Measurements from ENCODE around the gene CDK1.

CDK1 gene

DNA sequence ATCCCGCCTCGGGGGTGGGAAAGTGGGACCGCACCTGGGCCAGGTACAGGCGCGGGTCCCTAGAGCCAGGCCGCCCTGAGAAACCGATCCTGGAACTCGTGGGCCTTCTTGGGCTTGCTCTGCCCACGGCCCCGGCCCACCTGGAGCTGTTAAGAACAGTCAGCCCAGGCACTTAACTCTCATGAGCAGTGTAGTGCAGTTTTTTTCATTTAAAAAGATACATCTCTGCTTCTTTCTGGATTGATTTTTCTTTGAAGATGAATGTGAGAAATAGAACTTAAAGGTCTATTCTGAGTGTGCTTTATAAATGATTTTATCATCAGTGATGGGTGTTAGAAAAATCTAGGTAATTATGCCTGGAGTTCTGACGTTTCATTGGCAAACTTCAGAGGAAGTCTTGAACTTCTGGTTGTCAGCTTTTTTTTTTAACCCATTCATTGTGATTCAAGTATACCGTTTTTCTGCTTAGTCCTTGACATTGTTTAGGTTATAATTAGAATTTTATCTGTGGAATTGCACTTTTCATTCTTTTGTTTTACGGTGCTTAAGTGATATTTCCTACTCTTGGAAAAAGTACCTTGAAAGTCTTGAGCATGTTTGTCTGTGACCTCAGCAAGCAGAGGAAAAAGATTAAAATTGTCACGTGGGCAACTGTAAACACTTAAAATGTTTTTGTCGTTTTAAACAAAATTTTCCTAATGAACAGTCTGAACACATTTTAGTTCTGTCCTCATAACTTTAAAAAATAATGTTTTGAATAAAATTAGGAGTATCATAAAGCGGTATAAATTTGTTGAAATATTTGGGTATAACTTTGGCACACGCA, 906 bp downstream of the CDK1 start:
- Histone ChIP-seq H3K9me3 (ENCODE audit: insufficient read depth, low read depth, low read length) (no peaks in the 10 kb centered on the region), H3K4me1 (ENCODE audit: insufficient read depth, low read length) (peaks cover 31% of the 10 kb centered on the region), H3K36me3 (ENCODE audit: insufficient read depth, low read length) (peaks cover 46% of the 10 kb centered on the region), H3K27me3 (ENCODE audit: insufficient read depth, low read length) (no peaks in the 10 kb centered on the region), H3K27ac (ENCODE audit: low read depth, low read length) (peak overlapping the region; percentile 96), H3K4me3 (ENCODE audit: low read length) (peak overlapping the region; percentile 96), H3K9ac (ENCODE audit: low read depth, low read length) (peak overlapping the region; percentile 97)
- 3% methylated on average over 17 of the region's 17 CpGs for WGBS

- Histone ChIP-seq H3K4me1 (ENCODE audit: insufficient read depth, low read length) (peaks cover 31% of the 10 kb centered on the region), H3K9me3 (ENCODE audit: insufficient read depth, low read depth, low read length) (no peaks in the 10 kb centered on the region), H3K36me3 (ENCODE audit: insufficient read depth, low read length) (peaks cover 70% of the 10 kb centered on the region), H3K27ac (ENCODE audit: low read depth, low read length) (no peak overlapping the region), H3K9ac (ENCODE audit: low read depth, low read length) (no peak overlapping the region), H3K27me3 (ENCODE audit: insufficient read depth, low read length) (no peaks in the 10 kb centered on the region), H3K4me3 (ENCODE audit: low read length) (peak overlapping the region; percentile 96; the same call in 1 of the 2 replicates)
Observed at GRCh38 chr10:60781661-60782060, 3.4 kb downstream of the CDK1 start.

DNA sequence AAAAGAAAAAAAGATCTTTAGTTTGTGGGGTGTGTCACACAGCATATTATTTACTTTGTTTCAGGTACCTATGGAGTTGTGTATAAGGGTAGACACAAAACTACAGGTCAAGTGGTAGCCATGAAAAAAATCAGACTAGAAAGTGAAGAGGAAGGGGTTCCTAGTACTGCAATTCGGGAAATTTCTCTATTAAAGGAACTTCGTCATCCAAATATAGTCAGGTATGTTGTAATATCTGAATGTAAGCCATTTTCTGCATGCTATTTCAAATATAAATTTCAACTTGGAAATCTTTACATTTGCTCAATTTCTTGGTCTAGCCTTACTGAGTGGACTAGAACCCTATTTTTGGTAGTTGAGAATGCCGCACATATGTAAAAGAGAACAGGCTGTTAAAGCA, 6.4 kb downstream of the CDK1 start:
- no peak overlapping the region for H3K27ac ChIP-seq (ENCODE audit: low read depth, low read length)
- 91% methylated on average over 3 of the region's 3 CpGs for WGBS
- H3K4me3 ChIP-seq (ENCODE audit: low read length), result no peak overlapping the region

GRCh38 chr10:60788544-60788943, 10.3 kb downstream of the CDK1 start:
- H3K9ac ChIP-seq (ENCODE audit: low read depth, low read length), result no peak overlapping the region
- peaks cover 100% of the 10 kb centered on the region for H3K36me3 ChIP-seq (ENCODE audit: insufficient read depth, low read length)
- H3K27ac ChIP-seq (ENCODE audit: low read depth, low read length), result no peak overlapping the region
- no peaks in the 10 kb centered on the region for H3K4me1 ChIP-seq (ENCODE audit: insufficient read depth, low read length)
- H3K9me3 ChIP-seq (ENCODE audit: insufficient read depth, low read depth, low read length), result no peaks in the 10 kb centered on the region
- no peaks in the 10 kb centered on the region for H3K27me3 ChIP-seq (ENCODE audit: insufficient read depth, low read length)
- no peak overlapping the region for H3K4me3 ChIP-seq (ENCODE audit: low read length)

More for the DNA sequence above, 6.4 kb downstream of the CDK1 start:
- H3K9ac ChIP-seq (ENCODE audit: low read depth, low read length), result no peak overlapping the region
- H3K9me3 ChIP-seq (ENCODE audit: insufficient read depth, low read depth, low read length), result no peaks in the 10 kb centered on the region
- H3K36me3 ChIP-seq (ENCODE audit: insufficient read depth, low read length), result peaks cover 100% of the 10 kb centered on the region
- H3K4me1 ChIP-seq (ENCODE audit: insufficient read depth, low read length), result peaks cover 31% of the 10 kb centered on the region
- no peaks in the 10 kb centered on the region for H3K27me3 ChIP-seq (ENCODE audit: insufficient read depth, low read length)

DNA sequence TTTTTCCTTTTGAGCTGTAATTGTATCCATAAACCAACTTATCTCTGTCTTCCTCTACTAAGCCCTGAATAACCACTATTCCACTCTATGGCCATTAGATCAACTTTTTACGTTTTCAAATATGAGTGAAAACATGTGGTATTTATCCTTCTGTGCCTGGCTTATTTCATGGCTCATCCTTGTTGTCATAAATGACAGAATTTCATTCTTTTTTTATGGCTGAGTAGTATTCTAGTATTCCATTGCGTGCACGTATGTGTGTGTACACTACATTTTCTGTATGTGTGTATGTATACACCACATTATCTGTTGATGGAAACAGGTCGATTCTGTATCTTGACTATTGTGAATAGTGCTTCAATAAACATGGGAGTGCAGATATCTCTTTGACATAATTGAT, 11.1 kb downstream of the CDK1 start:
- Histone ChIP-seq H3K9me3 (ENCODE audit: insufficient read depth, low read depth, low read length) (no peaks in the 10 kb centered on the region), H3K4me1 (ENCODE audit: insufficient read depth, low read length) (no peaks in the 10 kb centered on the region), H3K27me3 (ENCODE audit: insufficient read depth, low read length) (no peaks in the 10 kb centered on the region), H3K9ac (ENCODE audit: low read depth, low read length) (no peak overlapping the region), H3K36me3 (ENCODE audit: insufficient read depth, low read length) (peaks cover 100% of the 10 kb centered on the region), H3K27ac (ENCODE audit: low read depth, low read length) (no peak overlapping the region), H3K4me3 (ENCODE audit: low read length) (no peak overlapping the region)
- 43% methylated on average over 4 of the region's 4 CpGs for WGBS

GRCh38 chr10:60794953-60795352, 16.7 kb downstream of the CDK1 start:
- Histone ChIP-seq H3K9me3 (ENCODE audit: insufficient read depth, low read depth, low read length) (no peaks in the 10 kb centered on the region), H3K27ac (ENCODE audit: low read depth, low read length) (no peak overlapping the region), H3K36me3 (ENCODE audit: insufficient read depth, low read length) (peaks cover 76% of the 10 kb centered on the region), H3K4me1 (ENCODE audit: insufficient read depth, low read length) (no peaks in the 10 kb centered on the region), H3K27me3 (ENCODE audit: insufficient read depth, low read length) (no peaks in the 10 kb centered on the region), H3K9ac (ENCODE audit: low read depth, low read length) (no peak overlapping the region), H3K4me3 (ENCODE audit: low read length) (no peak overlapping the region)
- WGBS, result 92% methylated on average over 4 of the region's 4 CpGs

DNA sequence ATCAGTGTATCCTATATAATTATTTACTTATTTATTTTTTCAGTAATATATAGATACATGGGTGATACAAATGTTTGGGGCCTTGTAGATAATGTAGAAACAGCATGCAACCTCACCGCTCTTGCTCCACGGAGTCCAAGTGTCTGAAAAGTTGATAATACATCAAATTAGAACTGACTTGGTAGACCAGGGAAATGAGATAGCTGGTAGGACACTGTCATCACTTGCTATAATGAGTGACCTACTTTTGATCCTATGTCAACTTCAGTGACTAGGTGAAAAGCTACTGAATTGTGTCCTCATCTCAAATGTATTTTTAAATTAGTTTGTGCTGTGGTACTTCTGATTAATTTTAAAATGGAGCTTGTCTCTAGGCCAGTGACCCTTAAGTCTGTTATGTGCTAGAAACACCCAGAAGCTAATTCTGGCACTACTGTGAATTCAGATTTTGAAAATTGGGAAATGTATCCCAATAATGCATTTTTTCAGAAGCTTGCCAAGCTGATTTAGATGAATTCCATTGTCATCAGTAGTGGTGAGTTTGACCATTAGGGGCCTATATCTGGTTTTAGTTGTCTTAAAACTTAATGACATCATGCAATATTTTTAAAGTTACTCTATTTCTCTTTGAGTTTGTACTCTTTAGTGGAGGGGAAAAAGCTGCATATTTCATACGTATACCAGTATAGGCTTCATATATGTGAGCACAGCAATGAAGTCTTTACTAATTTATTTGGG, 17.4 kb downstream of the CDK1 start:
- H3K27me3 ChIP-seq (ENCODE audit: insufficient read depth, low read length), result no peaks in the 10 kb centered on the region
- no peak overlapping the region for H3K4me3 ChIP-seq (ENCODE audit: low read length)
- H3K4me1 ChIP-seq (ENCODE audit: insufficient read depth, low read length), result no peaks in the 10 kb centered on the region
- H3K36me3 ChIP-seq (ENCODE audit: insufficient read depth, low read length), result peaks cover 70% of the 10 kb centered on the region
- H3K9me3 ChIP-seq (ENCODE audit: insufficient read depth, low read depth, low read length), result no peaks in the 10 kb centered on the region
- H3K9ac ChIP-seq (ENCODE audit: low read depth, low read length), result no peak overlapping the region
- no peak overlapping the region for H3K27ac ChIP-seq (ENCODE audit: low read depth, low read length)
- 98% methylated on average over 3 of the region's 3 CpGs for WGBS

GRCh38 chr10:60796481-60796880, 18.2 kb downstream of the CDK1 start:
- H3K9me3 ChIP-seq (ENCODE audit: insufficient read depth, low read depth, low read length), result no peaks in the 10 kb centered on the region
- WGBS, result 87% methylated on average over 1 of the region's 1 CpG
- no peak overlapping the region for H3K27ac ChIP-seq (ENCODE audit: low read depth, low read length)
- H3K36me3 ChIP-seq (ENCODE audit: insufficient read depth, low read length), result peaks cover 61% of the 10 kb centered on the region
- no peaks in the 10 kb centered on the region for H3K4me1 ChIP-seq (ENCODE audit: insufficient read depth, low read length)
- no peak overlapping the region for H3K4me3 ChIP-seq (ENCODE audit: low read length)
- H3K27me3 ChIP-seq (ENCODE audit: insufficient read depth, low read length), result no peaks in the 10 kb centered on the region
- H3K9ac ChIP-seq (ENCODE audit: low read depth, low read length), result no peak overlapping the region

DNA sequence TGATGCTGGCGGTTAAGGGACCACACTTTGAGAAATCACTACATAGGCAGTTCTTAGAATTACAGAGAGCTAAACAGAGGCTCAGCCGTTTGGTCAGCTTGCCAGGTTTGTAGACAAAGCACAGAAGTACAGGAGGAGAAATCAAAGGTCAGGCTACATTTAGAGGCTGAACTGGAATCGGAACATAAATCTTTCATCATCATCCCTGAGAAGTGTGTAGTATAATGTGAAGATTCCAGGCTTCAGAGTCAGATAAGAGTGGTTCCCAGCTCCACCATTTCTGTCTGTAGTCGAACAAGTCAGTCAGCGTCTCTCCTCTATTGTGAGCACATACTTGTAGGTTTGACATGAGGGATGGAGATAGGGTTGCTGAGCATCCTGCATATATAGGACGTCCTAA, 18.9 kb downstream of the CDK1 start:
- no peak overlapping the region for H3K27ac ChIP-seq (ENCODE audit: low read depth, low read length)
- H3K27me3 ChIP-seq (ENCODE audit: insufficient read depth, low read length), result no peaks in the 10 kb centered on the region
- no peak overlapping the region for H3K4me3 ChIP-seq (ENCODE audit: low read length)
- no peaks in the 10 kb centered on the region for H3K4me1 ChIP-seq (ENCODE audit: insufficient read depth, low read length)
- 81% methylated on average over 6 of the region's 6 CpGs for WGBS
- H3K9me3 ChIP-seq (ENCODE audit: insufficient read depth, low read depth, low read length), result no peaks in the 10 kb centered on the region
- no peak overlapping the region for H3K9ac ChIP-seq (ENCODE audit: low read depth, low read length)
- H3K36me3 ChIP-seq (ENCODE audit: insufficient read depth, low read length), result peaks cover 54% of the 10 kb centered on the region

DNA sequence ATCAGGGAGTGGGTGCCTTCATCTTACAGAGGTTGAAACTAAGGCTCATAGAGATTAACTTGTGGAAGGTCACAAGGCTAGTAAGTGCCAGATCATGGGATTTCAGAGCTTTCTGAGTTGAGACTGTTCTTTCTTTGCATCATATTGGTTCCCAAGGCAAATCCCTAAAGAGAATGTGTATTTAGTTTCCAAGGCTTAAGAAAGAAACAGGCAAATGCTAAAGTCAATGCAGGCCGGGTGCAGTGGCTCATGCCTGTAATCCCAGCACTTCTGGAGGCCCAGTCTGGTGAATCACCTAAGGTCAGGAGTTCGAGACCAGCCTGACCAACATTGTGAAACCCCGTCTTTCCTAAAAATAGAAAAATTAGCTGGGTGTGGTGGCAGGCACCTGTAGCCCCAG, 19.8 kb downstream of the CDK1 start:
- H3K9me3 ChIP-seq (ENCODE audit: insufficient read depth, low read depth, low read length), result no peaks in the 10 kb centered on the region
- no peaks in the 10 kb centered on the region for H3K4me1 ChIP-seq (ENCODE audit: insufficient read depth, low read length)
- H3K27me3 ChIP-seq (ENCODE audit: insufficient read depth, low read length), result no peaks in the 10 kb centered on the region
- H3K4me3 ChIP-seq (ENCODE audit: low read length), result no peak overlapping the region
- 90% methylated on average over 3 of the region's 3 CpGs for WGBS
- no peak overlapping the region for H3K9ac ChIP-seq (ENCODE audit: low read depth, low read length)
- peaks cover 46% of the 10 kb centered on the region for H3K36me3 ChIP-seq (ENCODE audit: insufficient read depth, low read length)
- H3K27ac ChIP-seq (ENCODE audit: low read depth, low read length), result no peak overlapping the region

GRCh38 chr10:60798870-60799269, 20.6 kb downstream of the CDK1 start:
- Histone ChIP-seq H3K27ac (ENCODE audit: low read depth, low read length) (no peak overlapping the region), H3K4me3 (ENCODE audit: low read length) (no peak overlapping the region), H3K27me3 (ENCODE audit: insufficient read depth, low read length) (no peaks in the 10 kb centered on the region), H3K9ac (ENCODE audit: low read depth, low read length) (no peak overlapping the region), H3K36me3 (ENCODE audit: insufficient read depth, low read length) (peaks cover 37% of the 10 kb centered on the region), H3K9me3 (ENCODE audit: insufficient read depth, low read depth, low read length) (no peaks in the 10 kb centered on the region), H3K4me1 (ENCODE audit: insufficient read depth, low read length) (no peaks in the 10 kb centered on the region)
- 72% methylated on average over 4 of the region's 4 CpGs for WGBS

Data from HUES64 (cell line).